Measurements from ENCODE around the gene ZDHHC4. TPM values are rescaled to one million over a fixed set of nuclear protein-coding genes. Genes with fewer than 3 reads are reported as not detected.

The ZDHHC4 gene
- total and polyA plus RNA-seq, 2 of the 8 experiments (the other 6 are each of a cell fraction or from before 2014, with no cell fraction given): 50.2 to 171 TPM

- Histone ChIP-seq H2AK5ac (ENCODE audit: low read depth, low read length) (no peak overlapping the region), H3K36me3 (ENCODE audit: control insufficient read depth in 2 of 4, insufficient read depth in 4 of 4, low read length in 3 of 4) (no peaks in the 10 kb centered on the region), H3K27ac (ENCODE audit: low read depth, low read length) (no peak overlapping the region), H2BK12ac (ENCODE audit: low read depth, low read length) (no peak overlapping the region), H3K56ac (replicated peaks; ENCODE audit: insufficient read length, low read depth, low read length) (no peak overlapping the region), H4K8ac (ENCODE audit: extremely low read depth, insufficient read depth, low read length) (no peak overlapping the region), H2BK15ac (ENCODE audit: low read length) (no peak overlapping the region), H2BK5ac (ENCODE audit: low read depth, low read length) (no peak overlapping the region), H3K4me1 (replicated peaks in 1 of 4; ENCODE audit: control insufficient read depth in 3 of 4, insufficient read depth in 4 of 4, low read length in 3 of 4) (peaks cover 0 to 3% (median under 1%) of the 10 kb centered on the region in 4 experiments; a peak in 3 of 7 replicates), H3K79me1 (ENCODE audit: low read depth, low read length) (no peaks in the 10 kb centered on the region), H3K4me3 (ENCODE audit: extremely low read depth in 1 of 4, insufficient read depth in 2 of 4, low read depth in 3 of 4, low read length in 4 of 4) (no peak overlapping the region), H2BK20ac (ENCODE audit: low read length) (no peak overlapping the region), H3K18ac (ENCODE audit: extremely low read depth, low read length) (no peak overlapping the region), H3K9ac (replicated peaks in 1 of 4; ENCODE audit: extremely low read depth in 1 of 4, low read depth in 3 of 4, low read length in 3 of 4) (no peak overlapping the region), H4K5ac (ENCODE audit: insufficient read length, low read depth, low read length) (no peak overlapping the region), H3K4ac (replicated peaks; ENCODE audit: insufficient read length, low read depth, low read length) (no peak overlapping the region), H2BK120ac (replicated peaks; ENCODE audit: low read depth, low read length) (no peak overlapping the region), H3K27me3 (replicated peaks in 1 of 4; ENCODE audit: control insufficient read depth in 3 of 4, extremely low read depth in 1 of 4, insufficient read depth in 3 of 4, low read length in 3 of 4) (no peaks in the 10 kb centered on the region), H4K20me1 (replicated peaks in 1 of 2; ENCODE audit: control insufficient read depth in 1 of 2, insufficient read depth in 2 of 2, low read length in 2 of 2) (no peaks in the 10 kb centered on the region), H3K4me2 (ENCODE audit: insufficient read depth in 1 of 2, low read depth in 2 of 2, low read length in 2 of 2) (no peak overlapping the region), H3K14ac (ENCODE audit: insufficient read length) (no peak overlapping the region), H3K79me2 (ENCODE audit: control insufficient read depth in 1 of 2, insufficient read depth in 2 of 2, low read length in 2 of 2) (no peaks in the 10 kb centered on the region), H2AFZ (ENCODE audit: low read length) (no peak overlapping the region), H4K91ac (replicated peaks; ENCODE audit: insufficient read length, low read length) (no peak overlapping the region), H3K23ac (ENCODE audit: insufficient read length) (no peak overlapping the region), H3K9me3 (ENCODE audit: insufficient read depth in 2 of 2, low read depth in 1 of 2, low read length in 1 of 2) (no peaks in the 10 kb centered on the region), H3K23me2 (ENCODE audit: low read depth, low read length) (no peaks in the 10 kb centered on the region; the same call in 1 of the 2 replicates)
- POLR2A ChIA-PET (ENCODE audit: partially characterized antibody): interaction anchor here (0.6 kb wide), 2 partner anchors 24 to 397 kb away, joined by 3 read pairs; no protein-coding TSS in a partner anchor
- TF ChIP-seq MAFK (IDR thresholded peaks at IDR 0.05; ENCODE audit: low read depth, low read length) (no peak), TEAD4 (IDR thresholded peaks at IDR 0.05; ENCODE audit: low read depth, low read length) (no peak), RAD21 (IDR thresholded peaks at IDR 0.05 in 1 of 2, conservative IDR thresholded peaks at IDR 0.05 in 1 of 2; ENCODE audit: low read depth in 2 of 2, low read length in 2 of 2) (no peak)
- CTCF ChIA-PET (ENCODE audit: partially characterized antibody): interaction anchor here (0.6 to 1.9 kb wide), 11 partner anchors 11 to 1680 kb away, joined by 3 to 6 read pairs (median 4); partner anchors contain the start of gene INTS15
- no peak for FAIRE-seq
- DNase-seq (ENCODE audit: low read depth in 1 of 2, low spot score in 2 of 2): no peak
- WGBS, 2 experiments (ENCODE audit: extremely low coverage in 1 of 2, insufficient coverage in 1 of 2, insufficient read length in 1 of 2, insufficient replicate concordance in 2 of 2, low coverage in 1 of 2, low lambda C conversion rate in 2 of 2, missing lambda C conversion rate in 1 of 2): 92% methylated on average over 5 of the region's 7 CpGs; no CpG with 5 or more reads in 1 of the 2 experiments
Observed at GRCh38 chr7:6554848-6555247, 22.4 kb upstream of the ZDHHC4 start.

Measured in H1 (cell line).